Cardiac fibroblast (primary cell): ENCODE data around the gene TOR1B.

ENCODE experiments used
- DNase-seq, 2 donors: peaks; one replicate each; pipeline versions ENCODE4 v3.0.0 to v3.0.0-alpha.2; 2010; ENCODE audit warnings: low read depth in 2 of 2
- H3K4me3 ChIP-seq, 2 donors: replicated peaks in 1 of 2; 1 replicate in 1 of 2; 2 replicates in 1 of 2; pipeline ENCODE4 v1.5.1; 2011; ENCODE audit warnings: low read depth in 2 of 2, low read length in 2 of 2, mild to moderate bottlenecking in 2 of 2, moderate library complexity in 1 of 2
- TF ChIP-seq, protein P1 (sequence below): IDR thresholded peaks from one replicate; pipeline ENCODE4 v1.5.1; 2011; ENCODE audit warnings: low read depth, mild to moderate bottlenecking, low read length, inconsistent platforms

TOR1B gene

DNA sequence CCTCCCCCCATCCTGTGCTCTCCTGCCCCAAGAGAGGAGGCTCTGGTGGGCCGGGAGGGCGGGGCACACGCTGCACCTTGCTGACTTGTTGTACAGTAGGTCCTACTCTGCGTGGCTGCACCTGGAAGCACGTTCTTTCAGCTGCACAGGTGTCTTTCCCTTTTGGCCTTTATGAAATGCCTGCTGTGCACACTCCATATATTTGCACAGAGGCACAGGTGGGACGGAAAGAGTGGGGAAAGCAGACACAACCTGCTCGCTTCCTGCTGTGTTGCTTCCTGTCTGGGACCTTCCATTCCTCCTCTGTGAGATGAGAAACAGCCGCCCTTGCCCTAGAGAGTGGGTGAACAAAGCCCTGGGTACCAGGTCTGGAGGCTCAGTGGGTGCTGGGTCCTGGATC, 37.0 kb downstream of the TOR1B start:
- DNase-seq = no peak
- TF ChIP-seq, protein P1, sequence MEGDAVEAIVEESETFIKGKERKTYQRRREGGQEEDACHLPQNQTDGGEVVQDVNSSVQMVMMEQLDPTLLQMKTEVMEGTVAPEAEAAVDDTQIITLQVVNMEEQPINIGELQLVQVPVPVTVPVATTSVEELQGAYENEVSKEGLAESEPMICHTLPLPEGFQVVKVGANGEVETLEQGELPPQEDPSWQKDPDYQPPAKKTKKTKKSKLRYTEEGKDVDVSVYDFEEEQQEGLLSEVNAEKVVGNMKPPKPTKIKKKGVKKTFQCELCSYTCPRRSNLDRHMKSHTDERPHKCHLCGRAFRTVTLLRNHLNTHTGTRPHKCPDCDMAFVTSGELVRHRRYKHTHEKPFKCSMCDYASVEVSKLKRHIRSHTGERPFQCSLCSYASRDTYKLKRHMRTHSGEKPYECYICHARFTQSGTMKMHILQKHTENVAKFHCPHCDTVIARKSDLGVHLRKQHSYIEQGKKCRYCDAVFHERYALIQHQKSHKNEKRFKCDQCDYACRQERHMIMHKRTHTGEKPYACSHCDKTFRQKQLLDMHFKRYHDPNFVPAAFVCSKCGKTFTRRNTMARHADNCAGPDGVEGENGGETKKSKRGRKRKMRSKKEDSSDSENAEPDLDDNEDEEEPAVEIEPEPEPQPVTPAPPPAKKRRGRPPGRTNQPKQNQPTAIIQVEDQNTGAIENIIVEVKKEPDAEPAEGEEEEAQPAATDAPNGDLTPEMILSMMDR = no peak
- no peak overlapping the region for H3K4me3 ChIP-seq

DNA sequence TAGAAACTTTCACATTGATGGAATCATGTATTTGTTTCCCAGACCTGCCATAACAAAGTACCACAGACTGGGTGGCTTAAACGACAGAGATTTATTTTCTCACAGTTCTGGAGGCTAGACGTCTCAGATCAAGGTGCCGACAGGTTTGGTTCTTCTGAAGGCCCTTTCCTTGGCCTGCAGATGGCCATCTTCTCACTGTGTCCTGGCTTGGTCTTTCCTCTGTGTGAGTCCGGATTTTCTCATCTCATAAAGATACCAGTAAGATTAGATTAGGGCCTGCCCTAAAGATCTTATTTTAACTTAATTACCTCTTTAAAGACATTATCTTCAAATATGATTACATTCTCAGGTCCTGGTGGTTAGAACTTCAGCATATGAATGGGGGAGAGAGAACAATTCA, 38.1 kb downstream of the TOR1B start:
- no peak for DNase-seq
- H3K4me3 ChIP-seq = no peak overlapping the region
- TF ChIP-seq, protein P1 = no peak

DNA sequence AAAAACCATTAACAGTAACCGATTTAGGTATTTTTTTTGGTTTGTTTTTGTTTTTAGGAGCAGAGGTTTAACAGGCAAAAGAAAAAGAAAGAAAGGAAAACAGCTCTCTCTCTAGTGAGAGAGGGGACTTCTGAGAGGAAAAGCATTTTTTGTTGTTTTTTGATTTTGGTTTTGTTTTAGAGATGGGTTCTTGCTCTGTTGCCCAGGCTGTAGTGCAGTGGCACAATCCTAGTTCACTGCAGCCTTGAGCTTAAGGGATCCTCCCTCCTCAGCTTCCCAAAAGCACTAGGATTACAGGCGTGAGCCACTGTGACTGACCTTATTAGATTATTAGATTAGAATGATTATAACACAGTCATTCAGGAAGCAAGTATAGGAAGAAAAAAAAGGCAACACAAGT, 42.4 kb downstream of the TOR1B start:
- DNase-seq = no peak
- TF ChIP-seq, protein P1 = no peak
- no peak overlapping the region for H3K4me3 ChIP-seq

DNA sequence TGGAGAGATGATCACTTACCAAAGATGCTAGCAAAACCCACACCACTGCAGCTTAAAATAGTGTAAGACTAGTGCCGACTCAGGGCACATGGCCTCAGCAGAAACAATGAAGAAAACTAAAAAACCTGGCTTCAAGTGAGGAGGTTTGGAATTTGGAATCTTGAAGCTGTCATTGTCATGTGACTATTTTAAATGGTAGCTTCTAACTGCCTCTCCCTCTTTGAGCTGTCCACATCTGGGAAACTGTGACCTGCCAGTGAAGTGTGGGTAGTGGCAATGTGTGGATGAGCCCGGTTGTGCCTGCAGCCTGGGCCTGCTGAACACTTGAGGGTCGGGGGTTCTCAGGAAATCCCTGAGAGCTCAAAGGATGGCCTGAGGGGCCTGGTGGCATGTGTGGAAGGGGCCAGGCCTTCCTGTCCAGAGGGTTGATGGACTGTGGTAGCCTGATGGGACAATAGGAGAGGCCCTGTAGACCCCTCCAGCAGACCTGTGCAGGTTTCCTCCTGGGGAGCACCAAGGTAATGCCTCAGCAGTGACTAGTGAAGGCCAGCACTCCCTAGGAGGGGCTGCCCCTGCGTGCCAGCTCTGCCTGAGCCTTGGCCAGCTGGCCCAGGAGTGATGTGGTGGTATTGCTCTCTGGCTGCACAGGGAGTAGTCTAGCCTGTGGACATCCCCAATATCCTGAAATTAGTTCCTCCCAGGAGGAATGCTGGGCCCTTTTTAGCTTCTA, 45.9 kb downstream of the TOR1B start:
- H3K4me3 ChIP-seq = no peak overlapping the region
- TF ChIP-seq, protein P1 = no peak
- no peak for DNase-seq

DNA sequence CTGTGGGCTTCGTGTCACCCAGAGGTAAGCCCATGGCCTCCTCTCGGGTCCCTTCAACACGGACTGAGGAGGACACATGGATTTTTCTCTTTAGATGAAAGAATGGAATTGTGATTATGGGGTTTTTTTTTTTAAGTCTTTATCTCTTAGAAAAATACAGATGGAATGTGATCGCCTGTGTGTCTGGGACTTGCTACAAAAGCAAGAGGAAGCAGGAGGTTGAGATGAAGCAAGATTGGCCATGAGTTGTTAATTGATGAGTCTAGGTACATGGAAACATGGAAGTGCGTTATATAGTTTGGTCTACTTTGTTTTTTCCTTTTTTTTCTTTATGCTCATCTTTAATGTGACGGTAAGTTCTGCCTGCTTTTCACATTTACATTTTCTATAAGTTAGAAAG, 46.9 kb downstream of the TOR1B start:
- peak in 1 of 2 donors; percentile 35 for DNase-seq
- no peak overlapping the region for H3K4me3 ChIP-seq
- TF ChIP-seq, protein P1 = no peak

DNA sequence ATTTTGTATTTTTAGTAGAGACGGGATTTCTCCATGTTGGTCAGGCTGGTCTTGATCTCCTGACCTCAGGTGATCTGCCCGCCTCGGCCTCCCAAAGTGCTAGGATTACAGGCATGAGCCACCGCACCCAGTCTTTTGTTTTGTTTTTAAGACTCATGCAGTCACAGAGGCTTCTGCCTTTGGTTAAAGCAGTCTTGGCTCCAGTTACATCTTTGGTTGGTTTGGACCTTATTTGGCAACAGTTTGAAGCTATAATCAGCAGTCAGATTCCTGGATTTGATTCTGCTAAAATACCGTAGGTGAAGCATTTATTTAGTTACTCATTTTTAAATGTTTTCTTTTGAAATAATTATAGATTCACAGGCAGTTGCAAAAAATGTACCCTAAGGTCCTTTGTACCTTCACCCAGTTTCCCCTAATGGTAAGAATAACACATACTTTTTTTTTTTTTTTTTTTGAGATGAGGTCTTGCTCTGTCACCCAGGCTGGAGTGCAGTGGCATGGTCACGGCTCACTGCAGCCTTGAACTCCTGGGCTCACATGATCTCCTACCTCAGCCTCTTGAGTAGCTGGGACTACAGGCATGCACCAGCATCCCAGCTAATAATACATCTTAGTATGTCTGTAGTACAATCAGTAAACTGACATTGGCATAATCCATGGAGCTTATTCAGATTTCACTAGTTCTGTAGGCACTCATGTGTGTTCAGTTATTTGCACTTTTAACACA, 48.0 kb downstream of the TOR1B start:
- no peak overlapping the region for H3K4me3 ChIP-seq
- TF ChIP-seq, protein P1 = no peak
- DNase-seq = peak in 1 of 2 donors; percentile 28
